B cell (primary cell): ENCODE data around the gene MAGIX.

Experiments used
- EZH2 ChIP-seq: IDR thresholded peaks from 2 replicates; pipeline ENCODE4 v1.6.1; 2012; ENCODE audit warnings: borderline replicate concordance, low read depth, mild to moderate bottlenecking, moderate library complexity, low read length; ENCODE audit not compliant: insufficient read depth, poor library complexity, severe bottlenecking
- TF ChIP-seq, protein P1 (sequence below): fragments of 200-600 bp; IDR thresholded peaks from one replicate; pipeline ENCODE4 v1.8.0; 2022; ENCODE audit warnings: antibody characterized with exemption, mild to moderate bottlenecking

GRCh38 chrX:49153467-49153866, 9.1 kb upstream of the MAGIX start:
- TF ChIP-seq, protein P1, sequence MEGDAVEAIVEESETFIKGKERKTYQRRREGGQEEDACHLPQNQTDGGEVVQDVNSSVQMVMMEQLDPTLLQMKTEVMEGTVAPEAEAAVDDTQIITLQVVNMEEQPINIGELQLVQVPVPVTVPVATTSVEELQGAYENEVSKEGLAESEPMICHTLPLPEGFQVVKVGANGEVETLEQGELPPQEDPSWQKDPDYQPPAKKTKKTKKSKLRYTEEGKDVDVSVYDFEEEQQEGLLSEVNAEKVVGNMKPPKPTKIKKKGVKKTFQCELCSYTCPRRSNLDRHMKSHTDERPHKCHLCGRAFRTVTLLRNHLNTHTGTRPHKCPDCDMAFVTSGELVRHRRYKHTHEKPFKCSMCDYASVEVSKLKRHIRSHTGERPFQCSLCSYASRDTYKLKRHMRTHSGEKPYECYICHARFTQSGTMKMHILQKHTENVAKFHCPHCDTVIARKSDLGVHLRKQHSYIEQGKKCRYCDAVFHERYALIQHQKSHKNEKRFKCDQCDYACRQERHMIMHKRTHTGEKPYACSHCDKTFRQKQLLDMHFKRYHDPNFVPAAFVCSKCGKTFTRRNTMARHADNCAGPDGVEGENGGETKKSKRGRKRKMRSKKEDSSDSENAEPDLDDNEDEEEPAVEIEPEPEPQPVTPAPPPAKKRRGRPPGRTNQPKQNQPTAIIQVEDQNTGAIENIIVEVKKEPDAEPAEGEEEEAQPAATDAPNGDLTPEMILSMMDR, result no peak
- TF ChIP-seq EZH2, result no peak
